SK-N-SH treated with all-trans-retinoic acid at 6 μM for 48 hours (cell line): Measurements from ENCODE around the gene KLHL25.

Experiments
- ATAC-seq: fragments of 200-7000 bp; cut with Tn5 transposase; 3 replicates; pipeline ENCODE4 v1.9.1; 2020; ENCODE audit warnings: mild to moderate bottlenecking, moderate library complexity
- ARNTL ChIP-seq: fragments of 450-650 bp; formaldehyde crosslinking; IDR thresholded peaks from 2 replicates; pipeline ENCODE4 v1.5.0; 2020; ENCODE audit warnings: low read depth, mild to moderate bottlenecking, moderate library complexity, borderline replicate concordance
- BACH2 ChIP-seq: fragments of 250-450 bp; sonication (Bioruptor Pico); IDR thresholded peaks from 2 replicates; pipeline ENCODE4 v1.9.0; 2021; ENCODE audit warnings: mild to moderate bottlenecking, borderline replicate concordance
- CREB5 ChIP-seq: fragments of 250-450 bp; sonication (Bioruptor Pico); IDR thresholded peaks from 2 replicates; pipeline ENCODE4 v1.5.1; 2020; ENCODE audit warnings: low read depth, mild to moderate bottlenecking, moderate library complexity
- CSDC2 ChIP-seq: fragments of 250-450 bp; sonication (Bioruptor Pico); IDR thresholded peaks from 2 replicates; pipeline ENCODE4 v1.5.0; 2020; ENCODE audit warnings: mild to moderate bottlenecking, moderate library complexity
- CSRNP3 ChIP-seq: fragments of 250-450 bp; sonication (Bioruptor Pico); IDR thresholded peaks from 2 replicates; pipeline ENCODE4 v1.5.1; 2021; ENCODE audit warnings: mild to moderate bottlenecking, moderate library complexity
- ESRRG ChIP-seq: fragments of 250-450 bp; sonication (Bioruptor Pico); IDR thresholded peaks from 2 replicates; pipeline ENCODE4 v1.6.1; 2021; ENCODE audit warnings: mild to moderate bottlenecking
- GLIS3 ChIP-seq: fragments of 250-450 bp; sonication (Bioruptor Pico); IDR thresholded peaks from 2 replicates; pipeline ENCODE4 v1.5.0; 2020; ENCODE audit warnings: mild to moderate bottlenecking, moderate library complexity
- ISL1 ChIP-seq: fragments of 250-450 bp; sonication (Bioruptor Pico); IDR thresholded peaks from 2 replicates; pipeline ENCODE4 v2.1.2; 2022; ENCODE audit warnings: mild to moderate bottlenecking, moderate library complexity
- OSR1 ChIP-seq: fragments of 250-450 bp; sonication (Bioruptor Pico); IDR thresholded peaks from 2 replicates; pipeline ENCODE4 v1.8.0; 2022; ENCODE audit warnings: moderate library complexity, mild to moderate bottlenecking, inconsistent platforms
- POU6F1 ChIP-seq: fragments of 250-450 bp; sonication (Bioruptor Pico); IDR thresholded peaks from 2 replicates; pipeline ENCODE4 v1.8.0; 2021; ENCODE audit warnings: low read depth, mild to moderate bottlenecking, moderate library complexity, borderline replicate concordance
- PPARA ChIP-seq: fragments of 250-450 bp; sonication (Bioruptor Pico); IDR thresholded peaks from 2 replicates; pipeline ENCODE4 v1.5.0; 2020; ENCODE audit warnings: mild to moderate bottlenecking, borderline replicate concordance
- RARB ChIP-seq: fragments of 250-450 bp; sonication (Bioruptor Pico); IDR thresholded peaks from 2 replicates; pipeline ENCODE4 v1.8.0; 2021; ENCODE audit warnings: mild to moderate bottlenecking, moderate library complexity
- SNAI2 ChIP-seq: fragments of 250-450 bp; sonication (Bioruptor Pico); IDR thresholded peaks from 2 replicates; pipeline ENCODE4 v1.5.0; 2020; ENCODE audit warnings: mild to moderate bottlenecking, moderate library complexity
- TCF4 ChIP-seq: fragments of 250-450 bp; sonication (Bioruptor Pico); IDR thresholded peaks from 2 replicates; pipeline ENCODE4 v1.8.0; 2021; ENCODE audit warnings: mild to moderate bottlenecking, moderate library complexity, borderline replicate concordance
- TSHZ2 ChIP-seq: fragments of 250-450 bp; sonication (Bioruptor Pico); IDR thresholded peaks from 2 replicates; pipeline ENCODE4 v1.5.0; 2020; ENCODE audit warnings: mild to moderate bottlenecking, moderate library complexity
- ZC3H10 ChIP-seq: fragments of 250-450 bp; sonication (Bioruptor Pico); IDR thresholded peaks from 2 replicates; pipeline ENCODE4 v1.5.1; 2021; ENCODE audit warnings: mild to moderate bottlenecking, moderate library complexity
- ZFP3 ChIP-seq: fragments of 250-450 bp; sonication (Bioruptor Pico); IDR thresholded peaks from 2 replicates; pipeline ENCODE4 v1.5.0; 2020; ENCODE audit warnings: mild to moderate bottlenecking, moderate library complexity
- ZFP30 ChIP-seq: fragments of 450-650 bp; formaldehyde crosslinking; IDR thresholded peaks from 2 replicates; pipeline ENCODE4 v1.5.0; 2022; ENCODE audit warnings: mild to moderate bottlenecking, moderate library complexity
- ZNF70 ChIP-seq: fragments of 450-650 bp; formaldehyde crosslinking; IDR thresholded peaks from 2 replicates; pipeline ENCODE4 v1.5.0; 2020; ENCODE audit warnings: mild to moderate bottlenecking, moderate library complexity
- ZNF8 ChIP-seq: fragments of 450-650 bp; formaldehyde crosslinking; IDR thresholded peaks from 2 replicates; pipeline ENCODE4 v1.5.0; 2020; ENCODE audit warnings: mild to moderate bottlenecking, moderate library complexity

KLHL25 gene

GRCh38 chr15:85795337-85796305 lies 896 bp upstream of the KLHL25 start (continued):
- TF ChIP-seq POU6F1 (CRISPR knock-in tag): no peak
- no peak for TF ChIP-seq BACH2 (CRISPR knock-in tag)
- TF ChIP-seq ZNF8 (CRISPR knock-in tag): no peak
- TF ChIP-seq CREB5 (CRISPR knock-in tag): no peak
- TF ChIP-seq OSR1 (CRISPR knock-in tag): no peak
- TF ChIP-seq ARNTL (CRISPR knock-in tag): no peak
- TF ChIP-seq ZFP3 (CRISPR knock-in tag): no peak
- TF ChIP-seq RARB: no peak
- no peak for TF ChIP-seq ZC3H10 (CRISPR knock-in tag)
- TF ChIP-seq ISL1 (CRISPR knock-in tag): no peak
- TF ChIP-seq CSRNP3 (CRISPR knock-in tag): no peak
- no peak for TF ChIP-seq ESRRG
- TF ChIP-seq ZFP30 (CRISPR knock-in tag): no peak
- TF ChIP-seq TCF4 (CRISPR knock-in tag): no peak
- TF ChIP-seq CSDC2 (CRISPR knock-in tag): no peak

GRCh38 chr15:85793641-85794597 lies 806 bp downstream of the KLHL25 start:
- TF ChIP-seq TCF4 (CRISPR knock-in tag): no peak
- no peak for TF ChIP-seq ZC3H10 (CRISPR knock-in tag)
- TF ChIP-seq PPARA (CRISPR knock-in tag): no peak
- no peak for TF ChIP-seq SNAI2 (CRISPR knock-in tag)
- no peak for TF ChIP-seq ZNF70
- TF ChIP-seq CSDC2 (CRISPR knock-in tag): no peak
- TF ChIP-seq OSR1 (CRISPR knock-in tag): no peak
- TF ChIP-seq TSHZ2 (CRISPR knock-in tag): no peak
- TF ChIP-seq ESRRG: no peak
- ATAC-seq: peak; percentile 66

GRCh38 chr15:85792912-85793590 lies 1.7 kb downstream of the KLHL25 start:
- no peak for ATAC-seq
- TF ChIP-seq ZNF8 (CRISPR knock-in tag) (no peak), ZFP30 (CRISPR knock-in tag) (no peak), OSR1 (CRISPR knock-in tag) (no peak), ISL1 (CRISPR knock-in tag) (no peak), TCF4 (CRISPR knock-in tag) (no peak), GLIS3 (no peak), CSDC2 (CRISPR knock-in tag) (no peak), POU6F1 (CRISPR knock-in tag) (no peak)
